Fibroblast of lung (primary cell): ENCODE results near the gene CABP7.

Experiments used
- CTCF ChIP-seq, 2 donors: IDR thresholded peaks in 1 of 2; conservative IDR thresholded peaks in 1 of 2; 1 replicate in 1 of 2; 2 replicates in 1 of 2; pipeline ENCODE4 v1.5.1; 2011 to 2012; ENCODE audit warnings: low read length in 2 of 2, control low read depth in 1 of 2, inconsistent platforms in 1 of 2, low read depth in 1 of 2, mild to moderate bottlenecking in 1 of 2
- EZH2 ChIP-seq: IDR thresholded peaks from 2 replicates; pipeline ENCODE4 v1.5.1; 2012; ENCODE audit warnings: low read length, control low read depth, mild to moderate bottlenecking; ENCODE audit errors: missing control alignments

- TF ChIP-seq CTCF (conservative IDR thresholded peaks at IDR 0.05 in 1 of 2, IDR thresholded peaks at IDR 0.05 in 1 of 2; ENCODE audit: low read depth in 1 of 2, low read length in 2 of 2), result no peak
- no peak for TF ChIP-seq EZH2
Measured at GRCh38 chr22:29762263-29762662, 42.5 kb downstream of the CABP7 start.
